GDM1 (cell line): ENCODE measurements around the gene ZFP36L2.
A peak's percentile ranks its signal among the peaks of the same experiment; 100 is the strongest.

Source experiments
- DNase-seq: peaks from one replicate; lab custom pipeline; 2025; lab: John Stamatoyannopoulos, UW

The ZFP36L2 gene

GRCh38 chr2:43226558-43226954, at the start of gene ZFP36L2:
Gene ZFP36L2, minus strand, starts transcription at chr2:43226606. Its CDS starts 291 bp downstream, at chr2:43226315.
- DNase-seq = peak; percentile 94

GRCh38 chr2:43274721-43275120, 48.3 kb upstream of the ZFP36L2 start:
- no peak for DNase-seq

- DNase-seq = no peak
Measured at GRCh38 chr2:43274055-43274454, 47.6 kb upstream of the ZFP36L2 start.

- no peak for DNase-seq
Measured at GRCh38 chr2:43273529-43273928, 47.1 kb upstream of the ZFP36L2 start.

GRCh38 chr2:43270930-43271615, 44.7 kb upstream of the ZFP36L2 start:
- DNase-seq = no peak

GRCh38 chr2:43270461-43270860, 44.1 kb upstream of the ZFP36L2 start:
- DNase-seq = no peak

- DNase-seq = no peak
Measured at GRCh38 chr2:43269706-43270105, 43.3 kb upstream of the ZFP36L2 start.

GRCh38 chr2:43269074-43269572, 42.7 kb upstream of the ZFP36L2 start:
- DNase-seq = no peak

GRCh38 chr2:43268066-43268953, 41.9 kb upstream of the ZFP36L2 start:
- DNase-seq = no peak

GRCh38 chr2:43267381-43267780, 41.0 kb upstream of the ZFP36L2 start:
- no peak for DNase-seq

- peak; percentile 53 for DNase-seq
Measured at GRCh38 chr2:43266711-43267111, 40.3 kb upstream of the ZFP36L2 start.

GRCh38 chr2:43265421-43265820, 39.0 kb upstream of the ZFP36L2 start:
- no peak for DNase-seq

GRCh38 chr2:43265001-43265400, 38.6 kb upstream of the ZFP36L2 start:
- DNase-seq = no peak

GRCh38 chr2:43262951-43263350, 36.5 kb upstream of the ZFP36L2 start:
- DNase-seq = no peak

GRCh38 chr2:43262239-43262638, 35.8 kb upstream of the ZFP36L2 start:
- DNase-seq = no peak

GRCh38 chr2:43259512-43259911, 33.1 kb upstream of the ZFP36L2 start:
- no peak for DNase-seq

GRCh38 chr2:43258547-43259156, 32.2 kb upstream of the ZFP36L2 start:
- DNase-seq = no peak

GRCh38 chr2:43255296-43255910, 29.0 kb upstream of the ZFP36L2 start:
- DNase-seq = no peak

- DNase-seq = no peak
Measured at GRCh38 chr2:43254331-43254730, 27.9 kb upstream of the ZFP36L2 start.

GRCh38 chr2:43251171-43251731, 24.8 kb upstream of the ZFP36L2 start:
- DNase-seq = no peak

GRCh38 chr2:43250015-43250414, 23.6 kb upstream of the ZFP36L2 start:
- no peak for DNase-seq

- DNase-seq = no peak
Measured at GRCh38 chr2:43248621-43249020, 22.2 kb upstream of the ZFP36L2 start.
